H1 (cell line): Measurements from ENCODE around the gene SUCNR1. TPM values are rescaled to one million over a fixed set of nuclear protein-coding genes. Genes with fewer than 3 reads are reported as not detected.

Source experiments
- CTCF ChIA-PET: fragments of 300-600 bp; sonication (Branson Sonifier 250); formaldehyde crosslinking; loops from one replicate; lab custom pipeline; 2021; ENCODE audit not compliant: partially characterized antibody; lab: Charles Lee
- POLR2A ChIA-PET: fragments of 300-600 bp; sonication (Branson Sonifier 250); formaldehyde crosslinking; loops from one replicate; lab custom pipeline; 2021; ENCODE audit warnings: inconsistent platforms; ENCODE audit not compliant: partially characterized antibody; lab: Charles Lee
- DNase-seq, 2 experiments: peaks; one replicate each; pipeline versions ENCODE4 v3.0.0 to v3.0.0-alpha.2; 2010 to 2022; ENCODE audit warnings: low spot score in 2 of 2, low read depth in 1 of 2, mixed read lengths in 1 of 2
- FAIRE-seq: peaks from 2 replicates; lab custom pipeline; 2011; peaks lifted over from hg19 to GRCh38; lab: Jason Lieb, UNC
- H2AFZ ChIP-seq: 2 replicates; pipeline ENCODE4 v1.8.1; 2012; ENCODE audit warnings: low read length, inconsistent platforms
- H2AK5ac ChIP-seq: 2 replicates; pipeline ENCODE4 v1.6.1; 2013; ENCODE audit warnings: low read depth, low read length
- H2BK120ac ChIP-seq: replicated peaks from 2 replicates; pipeline ENCODE3; 2013; ENCODE audit warnings: low read depth, low read length, inconsistent platforms
- H2BK12ac ChIP-seq: 2 replicates; pipeline ENCODE4 v1.6.1; 2013; ENCODE audit warnings: low read depth, low read length
- H2BK15ac ChIP-seq: 2 replicates; pipeline ENCODE4 v1.6.1; 2013; ENCODE audit warnings: low read length
- H2BK20ac ChIP-seq: 2 replicates; pipeline ENCODE4 v1.6.1; 2013; ENCODE audit warnings: low read length
- H2BK5ac ChIP-seq: 2 replicates; pipeline ENCODE4 v1.6.1; 2013; ENCODE audit warnings: low read depth, low read length
- H3K14ac ChIP-seq: 2 replicates; pipeline ENCODE4 v1.6.1; 2013; ENCODE audit warnings: inconsistent platforms; ENCODE audit not compliant: insufficient read length
- H3K18ac ChIP-seq: 2 replicates; pipeline ENCODE4 v1.6.1; 2013; ENCODE audit warnings: low read length; ENCODE audit errors: extremely low read depth
- H3K23ac ChIP-seq: 2 replicates; pipeline ENCODE4 v1.6.1; 2013; ENCODE audit warnings: inconsistent platforms; ENCODE audit not compliant: insufficient read length
- H3K23me2 ChIP-seq: 2 replicates; pipeline ENCODE4 v1.6.1; 2013; ENCODE audit warnings: low read depth, low read length
- H3K27ac ChIP-seq: 2 replicates; pipeline ENCODE4 v1.6.1; 2011; ENCODE audit warnings: low read depth, low read length, inconsistent platforms
- H3K27me3 ChIP-seq, 4 experiments: replicated peaks in 1 of 4; 1 replicate in 1 of 4; 2 replicates in 3 of 4; pipeline versions ENCODE4 v1.6.1 to v1.8.1; 2011 to 2013; ENCODE audit warnings: low read length in 3 of 4, mild to moderate bottlenecking in 3 of 4, inconsistent platforms in 2 of 4, mixed read lengths in 2 of 4, moderate library complexity in 1 of 4; ENCODE audit not compliant: control insufficient read depth in 3 of 4, insufficient read depth in 3 of 4; ENCODE audit errors: extremely low read depth in 1 of 4
- H3K36me3 ChIP-seq, 4 experiments: 2 replicates each; pipeline versions ENCODE4 v1.6.1 to v1.8.1; 2011 to 2013; ENCODE audit warnings: mild to moderate bottlenecking in 4 of 4, low read length in 3 of 4, moderate library complexity in 2 of 4, control low read depth in 1 of 4, inconsistent platforms in 1 of 4; ENCODE audit not compliant: insufficient read depth in 4 of 4, control insufficient read depth in 2 of 4
- H3K4ac ChIP-seq: replicated peaks from 2 replicates; pipeline ENCODE3; 2013; ENCODE audit warnings: low read length, low read depth, mixed read lengths, inconsistent platforms; ENCODE audit not compliant: insufficient read length
- H3K4me1 ChIP-seq, 4 experiments: replicated peaks in 1 of 4; 1 replicate in 1 of 4; 2 replicates in 3 of 4; pipeline versions ENCODE4 v1.6.1 to v1.8.1; 2011 to 2013; ENCODE audit warnings: low read length in 3 of 4, inconsistent platforms in 2 of 4, mixed read lengths in 1 of 4; ENCODE audit not compliant: insufficient read depth in 4 of 4, control insufficient read depth in 3 of 4
- H3K4me2 ChIP-seq, 2 experiments: 2 replicates each; pipeline versions ENCODE4 v1.6.1 to v1.8.1; 2011 to 2013; ENCODE audit warnings: low read depth in 2 of 2, low read length in 2 of 2, control low read depth in 1 of 2, inconsistent platforms in 1 of 2, mild to moderate bottlenecking in 1 of 2; ENCODE audit not compliant: insufficient read depth in 1 of 2
- H3K4me3 ChIP-seq, 4 experiments: fragments of 200-600, 300-600 bp in 1 of 4; sonication (generic), shearing (Covaris generic), sonication (Bioruptor Twin) in 1 of 4; 2 replicates each; pipeline versions ENCODE4 v1.5.1 to v1.8.1; 2011 to 2016; ENCODE audit warnings: low read length in 4 of 4, low read depth in 3 of 4, control low read depth in 2 of 4, inconsistent platforms in 2 of 4, mild to moderate bottlenecking in 2 of 4, mixed read lengths in 1 of 4, moderate library complexity in 1 of 4; ENCODE audit not compliant: insufficient read depth in 2 of 4; ENCODE audit errors: extremely low read depth in 1 of 4
- H3K56ac ChIP-seq: replicated peaks from 2 replicates; pipeline ENCODE3; 2013; ENCODE audit warnings: low read depth, mild to moderate bottlenecking, mixed read lengths, low read length, inconsistent platforms; ENCODE audit not compliant: insufficient read length
- H3K79me1 ChIP-seq: 2 replicates; pipeline ENCODE4 v1.6.1; 2013; ENCODE audit warnings: low read depth, low read length, control low read depth
- H3K79me2 ChIP-seq, 2 experiments: 2 replicates each; pipeline versions ENCODE4 v1.6.1 to v1.8.1; 2012 to 2013; ENCODE audit warnings: low read length in 2 of 2, mild to moderate bottlenecking in 2 of 2, inconsistent platforms in 1 of 2; ENCODE audit not compliant: insufficient read depth in 2 of 2, control insufficient read depth in 1 of 2
- H3K9ac ChIP-seq, 4 experiments: replicated peaks in 1 of 4; 1 replicate in 1 of 4; 2 replicates in 3 of 4; pipeline versions ENCODE4 v1.6.1 to v1.8.1; 2011 to 2013; ENCODE audit warnings: low read depth in 3 of 4, low read length in 3 of 4, control low read depth in 2 of 4, mild to moderate bottlenecking in 2 of 4, moderate library complexity in 2 of 4, inconsistent platforms in 1 of 4; ENCODE audit errors: extremely low read depth in 1 of 4
- H3K9me3 ChIP-seq, 2 experiments: 2 replicates each; pipeline versions ENCODE4 v1.6.1 to v1.8.1; 2012 to 2013; ENCODE audit warnings: mild to moderate bottlenecking in 2 of 2, moderate library complexity in 2 of 2, control low read depth in 1 of 2, inconsistent platforms in 1 of 2, low read depth in 1 of 2, low read length in 1 of 2, mixed read lengths in 1 of 2; ENCODE audit not compliant: insufficient read depth in 2 of 2
- H4K20me1 ChIP-seq, 2 experiments: replicated peaks in 1 of 2; 2 replicates each; pipeline versions ENCODE3 to v1.8.1; 2011 to 2013; ENCODE audit warnings: inconsistent platforms in 2 of 2, low read length in 2 of 2, mild to moderate bottlenecking in 1 of 2; ENCODE audit not compliant: insufficient read depth in 2 of 2, control insufficient read depth in 1 of 2
- H4K5ac ChIP-seq: 2 replicates; pipeline ENCODE4 v1.6.1; 2013; ENCODE audit warnings: low read length, low read depth, mixed read lengths, inconsistent platforms; ENCODE audit not compliant: insufficient read length
- H4K8ac ChIP-seq: 2 replicates; pipeline ENCODE4 v1.8.0; 2013; ENCODE audit warnings: mild to moderate bottlenecking, moderate library complexity, low read length, inconsistent platforms; ENCODE audit not compliant: insufficient read depth; ENCODE audit errors: extremely low read depth
- H4K91ac ChIP-seq: replicated peaks from 2 replicates; pipeline ENCODE3; 2013; ENCODE audit warnings: low read length, mixed read lengths, inconsistent platforms; ENCODE audit not compliant: insufficient read length
- ASH2L ChIP-seq: fragments of 200-600, 300-600 bp; sonication (generic); IDR thresholded peaks from one replicate; pipeline ENCODE4 v1.7.1; 2017; ENCODE audit warnings: low read length
- CHD1 ChIP-seq: IDR thresholded peaks from 2 replicates; pipeline ENCODE4 v1.6.1; 2012; ENCODE audit warnings: low read depth, low read length, improper control_type of control experiment
- CTCF ChIP-seq, 3 experiments: IDR thresholded peaks; 1 replicate in 2 of 3; 2 replicates in 1 of 3; pipeline versions ENCODE4 v1.5.1 to v1.6.1; 2011; ENCODE audit warnings: low read length in 3 of 3, mild to moderate bottlenecking in 3 of 3, inconsistent platforms in 2 of 3, low read depth in 1 of 3, moderate library complexity in 1 of 3; ENCODE audit not compliant: insufficient read depth in 1 of 3; ENCODE audit errors: control extremely low read depth in 1 of 3
- FOSL1 ChIP-seq: IDR thresholded peaks from 2 replicates; pipeline ENCODE4 v1.6.1; 2011; ENCODE audit warnings: mild to moderate bottlenecking, low read depth, low read length, moderate library complexity; ENCODE audit not compliant: insufficient read depth
- GTF2F1 ChIP-seq: IDR thresholded peaks from 2 replicates; pipeline ENCODE4 v1.6.1; 2012; ENCODE audit warnings: low read depth, low read length, improper control_type of control experiment, borderline replicate concordance
- HDAC6 ChIP-seq: IDR thresholded peaks from one replicate; pipeline ENCODE4 v1.7.1; 2012; ENCODE audit warnings: low read depth, mild to moderate bottlenecking, inconsistent platforms, low read length, moderate library complexity
- KDM4A ChIP-seq: IDR thresholded peaks from one replicate; pipeline ENCODE4 v1.7.1; 2012; ENCODE audit warnings: low read depth, mild to moderate bottlenecking, moderate library complexity, low read length, inconsistent platforms; ENCODE audit not compliant: severe bottlenecking
- MAX ChIP-seq: IDR thresholded peaks from 2 replicates; pipeline ENCODE4 v1.6.1; 2012; ENCODE audit warnings: inconsistent platforms
- SUZ12 ChIP-seq: fragments of 200-600 bp; sonication (generic); IDR thresholded peaks from 2 replicates; pipeline ENCODE4 v1.6.1; 2012; ENCODE audit warnings: mild to moderate bottlenecking, inconsistent platforms, low read length, moderate library complexity, mixed read lengths
- ZNF274 ChIP-seq: IDR thresholded peaks from 2 replicates; pipeline ENCODE4 v1.7.0; 2012; ENCODE audit warnings: low read length, borderline replicate concordance; ENCODE audit errors: extremely low read depth
- WGBS, 2 experiments: shearing (Covaris generic) in 1 of 2; methylation state at CpG; one replicate each; pipeline versions ENCODE4 v1.1.6 to v1.1.7; 2013 to 2015; ENCODE audit warnings: low lambda C conversion rate in 2 of 2, mixed read lengths in 2 of 2, inconsistent platforms in 1 of 2, low coverage in 1 of 2, missing lambda C conversion rate in 1 of 2; ENCODE audit not compliant: insufficient replicate concordance in 2 of 2, insufficient coverage in 1 of 2, insufficient read length in 1 of 2; ENCODE audit errors: extremely low coverage in 1 of 2, missing lambda C conversion rate in 1 of 2; 5-methylcytosine and 5-hydroxymethylcytosine counted together
- polyA plus RNA-seq, 7 experiments: library from polyadenylated mRNA; depleted of rRNA in 3 of 7; stranded (reverse) in 5 of 7; unstranded in 2 of 7; fragments of >200 nt in 5 of 7; fragments of 200-250 nt in 2 of 7; gene quantifications; 1 replicate in 5 of 7; 2 replicates in 1 of 7; 4 replicates in 1 of 7; pipeline versions ENCODE4 v1.2.1 to v1.2.3, GENCODE V29; 2011 to 2013; ENCODE audit warnings: missing spikeins in 2 of 7, mixed read lengths in 2 of 7
- total RNA-seq: library from RNA; stranded (reverse); fragmentation: NEBNext Ultra II Directional; extraction: Animal tissue kit (Norgen Biotek cat#: 25700); gene quantifications from 2 replicates; pipeline ENCODE4 v1.2.1, GENCODE V29; 2021

The SUCNR1 gene
- total and polyA plus RNA-seq, 2 of the 8 experiments (the other 6 are each of a cell fraction or from before 2014, with no cell fraction given): not detected

- no peak overlapping the region for H2AFZ ChIP-seq
- no peak for FAIRE-seq
- POLR2A ChIA-PET: no interaction called here
- no peak overlapping the region for H3K56ac ChIP-seq
- CTCF ChIA-PET: no interaction called here
- H3K4me1 ChIP-seq: peaks cover 0 to 2% (median 0%) of the 10 kb centered on the region in 4 experiments; a peak in 1 of 7 replicates
- no peak overlapping the region for H3K18ac ChIP-seq
- H3K9ac ChIP-seq: no peak overlapping the region
- H3K23me2 ChIP-seq: no peaks in the 10 kb centered on the region
- no peak overlapping the region for H3K23ac ChIP-seq
- H2AK5ac ChIP-seq: no peak overlapping the region
- no peak for DNase-seq
- H3K4me3 ChIP-seq: no peak overlapping the region
- no peak overlapping the region for H3K4me2 ChIP-seq
- H3K36me3 ChIP-seq: no peaks in the 10 kb centered on the region
- no peak overlapping the region for H3K27ac ChIP-seq
- no peak overlapping the region for H4K91ac ChIP-seq
- 95% methylated on average over 1 of the region's 1 CpG; no CpG with 5 or more reads in 1 of the 2 experiments for WGBS, 2 experiments
- no peak overlapping the region for H2BK120ac ChIP-seq
- H3K27me3 ChIP-seq: no peaks in the 10 kb centered on the region
- no peak overlapping the region for H2BK15ac ChIP-seq
- no peaks in the 10 kb centered on the region for H3K79me2 ChIP-seq
- H3K4ac ChIP-seq: no peak overlapping the region
- H3K79me1 ChIP-seq: no peaks in the 10 kb centered on the region
- no peak overlapping the region for H2BK5ac ChIP-seq
- H4K5ac ChIP-seq: no peak overlapping the region
- H4K20me1 ChIP-seq: no peaks in the 10 kb centered on the region
- H3K9me3 ChIP-seq: no peaks in the 10 kb centered on the region
- H3K14ac ChIP-seq: no peak overlapping the region
- no peak overlapping the region for H2BK12ac ChIP-seq
- H4K8ac ChIP-seq: no peak overlapping the region
- H2BK20ac ChIP-seq: no peak overlapping the region
- TF ChIP-seq GTF2F1 (no peak), FOSL1 (no peak), SUZ12 (no peak), KDM4A (no peak), ASH2L (no peak), CHD1 (no peak), CTCF (IDR thresholded peaks at IDR 0.05; ENCODE audit: control extremely low read depth in 1 of 3, insufficient read depth in 1 of 3, low read depth in 1 of 3, low read length in 3 of 3) (no peak), MAX (no peak), ZNF274 (no peak), HDAC6 (no peak)
Measured at GRCh38 chr3:151900884-151901643, 27.6 kb downstream of the SUCNR1 start.
